A673 (cell line): ENCODE data around the gene CLEC4M.

Source experiments
- CTCF ChIP-seq: fragments of 300-800, 200-600 bp; sonication (generic); conservative IDR thresholded peaks from 2 replicates; pipeline ENCODE4 v1.5.1; 2017; ENCODE audit warnings: low read depth, mild to moderate bottlenecking, antibody characterized with exemption, low read length, moderate library complexity, mixed read lengths
- EZH2 ChIP-seq: fragments of 200-600 bp; sonication (generic); IDR thresholded peaks from 2 replicates; pipeline ENCODE4 v1.6.1; 2017; ENCODE audit warnings: borderline replicate concordance, low read depth, mild to moderate bottlenecking, mixed read lengths, antibody characterized with exemption, low read length; ENCODE audit not compliant: poor library complexity, severe bottlenecking

- TF ChIP-seq CTCF (no peak), EZH2 (no peak)
These were observed 3.5 kb downstream of the CLEC4M start for GRCh38 chr19:7766535-7766934.
